GM21367 (cell line): ENCODE results near the gene PID1.

Source experiments
- ATAC-seq: cut with Tn5 transposase; IDR thresholded peaks from one replicate; pipeline ENCODE4 v1.9.1; 2021; ENCODE audit not compliant: unreplicated experiment

PID1 gene

GRCh38 chr2:229033816-229034215, 237.3 kb downstream of the PID1 start:
- ATAC-seq, result no peak

DNA sequence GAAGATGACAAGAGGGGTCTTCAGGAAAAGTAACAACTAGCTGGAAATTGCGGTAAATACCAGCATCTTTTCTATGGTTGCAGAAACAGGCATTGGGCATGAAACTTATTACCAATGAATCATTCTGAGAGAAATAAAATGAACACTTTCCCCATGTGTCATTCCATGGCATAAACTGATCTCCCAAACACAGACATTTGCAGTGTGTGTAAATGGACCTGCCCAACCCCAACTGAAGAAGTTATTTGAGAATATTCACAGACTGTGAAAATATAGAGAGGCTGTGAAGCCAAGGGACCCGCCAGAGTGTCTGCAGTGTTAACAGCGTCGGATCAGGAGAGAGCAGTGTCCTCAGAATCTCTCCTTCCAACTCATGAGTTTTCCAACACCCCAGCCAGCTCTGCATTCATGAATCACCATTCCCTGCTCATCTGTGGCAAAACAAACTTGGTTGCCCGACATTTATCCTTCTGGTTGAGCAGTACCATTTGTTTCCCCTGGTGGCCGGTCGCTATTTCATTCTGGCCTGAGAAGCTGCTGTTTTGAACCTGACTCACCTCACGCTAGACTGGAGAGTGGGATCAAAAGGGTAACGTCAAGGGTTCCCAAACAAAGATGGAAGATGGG, 238.4 kb downstream of the PID1 start:
- no peak for ATAC-seq

- ATAC-seq, result no peak
Measured at GRCh38 chr2:229027353-229028105, 243.6 kb downstream of the PID1 start.

GRCh38 chr2:229025653-229026052, 245.4 kb downstream of the PID1 start:
- ATAC-seq, result no peak

DNA sequence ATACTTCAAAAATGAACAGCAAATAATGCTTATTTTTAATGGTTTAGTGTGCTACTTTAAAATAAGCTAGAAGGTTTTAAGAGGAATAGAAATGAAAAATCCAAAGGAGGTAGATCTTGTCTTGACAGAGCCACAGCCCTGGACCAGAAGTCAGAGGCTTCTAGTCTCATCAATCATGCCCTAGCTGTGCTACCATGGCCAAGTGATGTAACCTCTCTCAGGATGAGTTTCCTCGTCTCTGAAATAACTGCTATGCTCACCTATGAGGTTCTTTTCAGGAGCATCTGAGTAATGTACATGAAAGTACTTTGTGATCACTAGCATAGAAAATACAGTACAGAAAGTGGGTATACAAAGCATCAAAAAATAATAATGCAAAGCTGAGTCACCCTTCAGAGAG, 248.4 kb downstream of the PID1 start:
- ATAC-seq, result no peak

DNA sequence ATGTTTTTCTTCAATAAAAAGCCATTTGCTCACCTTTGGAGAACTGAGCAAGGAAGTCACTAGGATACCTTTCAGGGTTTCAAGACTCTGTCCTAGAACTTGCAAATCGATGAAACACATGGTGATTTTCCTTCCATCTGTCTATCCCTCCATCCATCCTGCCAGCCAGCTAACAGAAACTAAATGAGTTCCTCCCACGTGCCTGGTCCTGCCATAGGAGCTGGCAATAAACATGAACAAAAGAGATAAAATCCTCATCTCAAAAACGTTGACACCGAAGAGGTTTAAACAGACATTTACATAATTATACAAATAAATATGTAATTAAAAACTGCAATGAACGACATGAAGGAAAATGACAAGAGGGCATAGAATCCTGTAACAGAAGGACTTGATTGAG, 249.0 kb downstream of the PID1 start:
- no peak for ATAC-seq

DNA sequence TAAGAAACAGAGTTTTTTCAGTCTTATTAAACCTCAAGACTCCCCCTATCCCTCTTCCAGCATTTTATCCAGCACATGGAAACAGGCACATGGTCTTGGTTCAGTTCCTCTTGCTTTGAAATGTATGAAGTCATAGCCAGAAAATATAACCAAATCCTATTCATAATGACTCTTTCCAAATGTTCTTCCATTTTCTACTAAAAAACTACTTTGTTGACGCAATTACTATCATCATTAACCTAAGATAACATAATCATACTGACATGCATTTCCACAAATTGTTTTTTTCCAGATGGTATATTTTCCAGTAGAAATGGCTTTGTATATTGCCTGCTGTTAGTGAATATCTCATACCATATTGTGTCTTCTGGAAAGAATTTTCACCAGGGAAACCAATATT, 261.3 kb downstream of the PID1 start:
- ATAC-seq, result no peak

- no peak for ATAC-seq
Measured at GRCh38 chr2:229003256-229003655, 267.8 kb downstream of the PID1 start.

DNA sequence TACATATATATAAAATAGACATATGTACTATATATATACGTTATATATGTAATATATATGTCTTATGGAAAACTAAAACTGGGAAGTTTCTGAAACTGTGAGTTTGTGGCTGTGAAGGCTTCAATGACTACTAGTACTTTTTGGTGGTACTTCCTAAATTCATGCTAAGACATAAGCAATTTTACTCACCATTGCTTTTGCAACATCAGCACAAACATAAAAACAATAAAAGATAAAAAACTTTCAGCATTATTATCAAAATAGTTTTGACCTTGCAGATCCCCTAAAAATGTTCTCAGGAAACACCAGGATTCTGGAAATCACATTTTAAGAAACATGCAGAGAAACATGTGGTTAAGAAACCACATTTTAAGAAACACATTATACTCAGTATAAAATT, 269.9 kb downstream of the PID1 start:
- no peak for ATAC-seq

GRCh38 chr2:228999326-228999725, 271.8 kb downstream of the PID1 start:
- no peak for ATAC-seq

DNA sequence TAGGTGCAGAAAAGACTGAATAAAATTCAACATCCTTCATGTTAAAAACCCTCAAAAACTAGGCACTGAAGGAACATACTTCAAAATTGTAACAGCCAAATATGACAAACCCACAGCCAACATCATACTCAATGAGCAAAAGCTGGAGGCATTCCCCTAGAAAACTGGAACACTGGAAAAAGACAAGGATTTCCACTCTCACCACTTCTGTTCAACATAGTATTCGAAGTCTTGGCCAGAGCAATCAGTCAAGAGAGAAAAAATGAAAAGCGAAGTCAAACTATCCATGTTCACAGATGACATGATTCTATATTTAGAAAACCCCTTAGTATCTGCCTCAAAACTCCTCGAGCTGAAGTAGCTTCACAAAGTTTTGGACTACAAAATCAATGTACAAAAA, 282.3 kb downstream of the PID1 start:
- ATAC-seq, result no peak

- ATAC-seq, result no peak
Measured at GRCh38 chr2:228987441-228988155, 283.5 kb downstream of the PID1 start.

DNA sequence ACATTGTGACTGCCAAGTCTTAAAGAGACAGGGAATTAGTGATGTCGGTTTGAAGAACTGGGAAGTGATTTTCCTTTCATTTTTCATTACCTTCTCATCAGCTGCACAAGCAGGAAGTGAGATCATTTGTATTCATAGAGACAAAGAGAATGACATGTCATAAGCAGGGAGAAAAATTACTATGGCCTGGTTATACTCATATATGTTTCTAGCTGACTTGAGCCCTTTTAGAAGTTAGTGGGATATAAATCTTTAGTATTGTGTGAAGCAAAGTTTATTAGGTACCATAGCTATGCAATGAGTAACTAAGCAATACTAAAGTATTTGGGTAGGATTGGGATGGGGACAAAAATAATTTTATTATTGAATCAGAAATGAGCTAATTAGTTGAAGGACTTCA, 284.1 kb downstream of the PID1 start:
- no peak for ATAC-seq

- no peak for ATAC-seq
Measured at GRCh38 chr2:228983700-228984099, 287.4 kb downstream of the PID1 start.

GRCh38 chr2:228974169-228974568, 296.9 kb downstream of the PID1 start:
- no peak for ATAC-seq
